Heart left ventricle (tissue), 16 donors: ENCODE results near the gene INSM1. TPM values are rescaled to one million over a fixed set of nuclear protein-coding genes. Genes with fewer than 3 reads are reported as not detected.

Experiments
- ATAC-seq, 4 donors: fragments of 200-7000 bp; cut with Tn5 transposase; one replicate each; pipeline ENCODE4 v1.9.1; 2020 to 2022; ENCODE audit warnings: moderate library complexity in 4 of 4, mild to moderate bottlenecking in 3 of 4, moderate number of reproducible peaks in 1 of 4
- DNase-seq, 5 donors: peaks; one replicate each; pipeline ENCODE4 v3.0.0-alpha.2; 2020
- H3K27ac ChIP-seq, 12 donors: fragments of 200-600 bp; sonication (generic) in 4 of 12; one replicate each; pipeline versions ENCODE4 v1.5.0 to v1.8.0; 2016 to 2022; ENCODE audit warnings: mild to moderate bottlenecking in 2 of 12
- H3K27me3 ChIP-seq, 9 donors: fragments of 200-600 bp; sonication (generic) in 2 of 9; one replicate each; pipeline versions ENCODE4 v1.5.1 to v1.8.0; 2016 to 2022; ENCODE audit warnings: mild to moderate bottlenecking in 3 of 9
- H3K36me3 ChIP-seq, 9 donors: fragments of 200-600 bp; sonication (generic) in 2 of 9; one replicate each; pipeline versions ENCODE4 v1.5.0 to v1.8.0; 2018 to 2022; ENCODE audit warnings: mild to moderate bottlenecking in 2 of 9
- H3K4me1 ChIP-seq, 12 donors: fragments of 200-600 bp; sonication (generic) in 4 of 12; one replicate each; pipeline versions ENCODE4 v1.5.0 to v1.8.0; 2016 to 2022; ENCODE audit warnings: mild to moderate bottlenecking in 3 of 12
- H3K4me3 ChIP-seq, 12 donors: fragments of 200-600 bp; sonication (generic) in 4 of 12; one replicate each; pipeline versions ENCODE4 v1.5.0 to v1.8.0; 2017 to 2022; ENCODE audit warnings: mild to moderate bottlenecking in 9 of 12, moderate library complexity in 4 of 12
- H3K9me3 ChIP-seq, 12 donors: fragments of 200-600 bp; sonication (generic) in 4 of 12; one replicate each; pipeline versions ENCODE4 v1.5.0 to v1.8.0; 2016 to 2022; ENCODE audit warnings: mild to moderate bottlenecking in 1 of 12
- POLR2A ChIP-seq, 2 donors: fragments of 450-650 bp; IDR thresholded peaks; one replicate each; pipeline ENCODE4 v1.6.1; 2017; ENCODE audit warnings: antibody characterized with exemption in 2 of 2, mild to moderate bottlenecking in 2 of 2, moderate library complexity in 2 of 2
- WGBS, 4 donors: extraction: QIAGEN DNeasy Blood & Tissue Kit in 2 of 4; methylation state at CpG; one replicate each; pipeline versions ENCODE4 v1.1.5 to v1.1.7; 2013 to 2018; 5-methylcytosine and 5-hydroxymethylcytosine counted together
- intact Hi-C, 10 donors: fragments of 100-400 bp; cut with DNase I; formaldehyde crosslinking; loops; one replicate each; pipeline versions ENCODE4 v1.11.1 to v1.14.2; 2022
- polyA plus RNA-seq, 2 donors: library from polyadenylated mRNA; stranded (reverse); fragments of 200-250 nt; gene quantifications; one replicate each; pipeline ENCODE4 v1.2.3, GENCODE V29; 2013
- total RNA-seq, 9 donors: library from RNA; depleted of rRNA in 2 of 9; stranded (reverse); fragments of >200 nt in 2 of 9; fragmentation: NEBNext Ultra II Directional in 3 of 9; extraction: Animal tissue kit (Norgen Biotek cat#: 25700) in 3 of 9; gene quantifications; one replicate each; pipeline versions ENCODE4 v1.1.0 to v1.2.4, GENCODE V29; 2016 to 2023
- TF ChIP-seq, protein P1 (sequence below), 12 donors: fragments of 200-600 bp; sonication (generic) in 4 of 12; IDR thresholded peaks; one replicate each; pipeline versions ENCODE4 v1.5.0 to v1.8.0; 2018 to 2022; ENCODE audit warnings: antibody characterized with exemption in 12 of 12, mild to moderate bottlenecking in 5 of 12
- donor health status: ischemic (EF 13 %, LVEDD 7.1; RV severe dilation, severe dysfunction).
- donor health status: healthy with polysubstance abuse.
- donor health status: DM: no; HTN: yes; CAD: no.
- donor health status: DM: no; HTN: no; CAD: no.
- donor health status: ischemic (EF 25% LVEDD 6.9; RV normal size, moderate dysfunction).
- donor health status: ischemic (EF 25% LVEDD 5.7; RV mildly dilated, moderate dysfunction).
- donor health status: healthy.
- donor health status: DM: yes; HTN: yes; CAD: no.
- donor health status: ischemic (EF 35%, LVEDD 5.7; RV mildly dilated, moderate dysfunction).
- donor health status: nonischemic (EF 11% LVEDD 7.7; RV severe dilation, severe dysfunction).
- donor health status: DM: yes; HTN: yes; CAD: no.
- donor health status: PGD.
- donor health status: ischemic (EF 29% LVEDD 5.4; RV normal size, mild dysfunction).
- donor health status: nonischemic (EF 23%, LVEDD 6.1; RV moderate dilation, normal function).

INSM1 gene
- total and polyA plus RNA-seq, 11 donors = 0.08 TPM; not detected in 10

DNA sequence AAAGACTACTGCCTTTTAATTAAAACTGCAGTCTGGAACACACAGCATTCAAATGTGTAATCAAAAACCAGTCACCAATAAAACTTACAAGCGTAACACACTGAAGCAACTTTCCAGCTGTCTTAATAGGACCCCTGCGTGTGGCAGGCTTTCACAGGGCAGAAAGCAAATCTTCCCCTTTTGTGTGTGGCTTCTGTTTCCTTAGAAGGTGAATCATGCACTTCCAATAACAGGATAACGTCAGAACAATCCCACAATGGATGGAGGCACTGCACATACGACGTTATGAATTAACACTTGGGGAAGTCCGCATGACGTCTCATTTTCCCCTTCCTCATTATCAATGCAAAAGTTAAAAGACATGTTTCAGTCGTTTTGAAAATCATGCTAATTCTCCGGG is 44.8 kb downstream of the INSM1 start:
- H3K9me3 ChIP-seq = no peaks in the 10 kb centered on the region
- DNase-seq (no peak), ATAC-seq (no peak)
- no peak overlapping the region for H3K4me3 ChIP-seq
- no peaks in the 10 kb centered on the region for H3K27me3 ChIP-seq
- 72 to 81% (median 74%) methylated on average over 9 of the region's 9 CpGs for WGBS, 4 donors
- H3K36me3 ChIP-seq = peaks cover 0 to 2% (median 0%) of the 10 kb centered on the region in 9 donors
- no peak for TF ChIP-seq POLR2A (IDR thresholded peaks at IDR 0.05)
- TF ChIP-seq, protein P1, sequence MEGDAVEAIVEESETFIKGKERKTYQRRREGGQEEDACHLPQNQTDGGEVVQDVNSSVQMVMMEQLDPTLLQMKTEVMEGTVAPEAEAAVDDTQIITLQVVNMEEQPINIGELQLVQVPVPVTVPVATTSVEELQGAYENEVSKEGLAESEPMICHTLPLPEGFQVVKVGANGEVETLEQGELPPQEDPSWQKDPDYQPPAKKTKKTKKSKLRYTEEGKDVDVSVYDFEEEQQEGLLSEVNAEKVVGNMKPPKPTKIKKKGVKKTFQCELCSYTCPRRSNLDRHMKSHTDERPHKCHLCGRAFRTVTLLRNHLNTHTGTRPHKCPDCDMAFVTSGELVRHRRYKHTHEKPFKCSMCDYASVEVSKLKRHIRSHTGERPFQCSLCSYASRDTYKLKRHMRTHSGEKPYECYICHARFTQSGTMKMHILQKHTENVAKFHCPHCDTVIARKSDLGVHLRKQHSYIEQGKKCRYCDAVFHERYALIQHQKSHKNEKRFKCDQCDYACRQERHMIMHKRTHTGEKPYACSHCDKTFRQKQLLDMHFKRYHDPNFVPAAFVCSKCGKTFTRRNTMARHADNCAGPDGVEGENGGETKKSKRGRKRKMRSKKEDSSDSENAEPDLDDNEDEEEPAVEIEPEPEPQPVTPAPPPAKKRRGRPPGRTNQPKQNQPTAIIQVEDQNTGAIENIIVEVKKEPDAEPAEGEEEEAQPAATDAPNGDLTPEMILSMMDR (IDR thresholded peaks at IDR 0.05) = no peak
- H3K27ac ChIP-seq = no peak overlapping the region
- peaks cover 0 to 23% (median 7%) of the 10 kb centered on the region in 12 donors for H3K4me1 ChIP-seq
- intact Hi-C loops = loop anchor here in 1 of 10 donors (10.0 kb wide), 1 partner anchor 68 kb away; no protein-coding TSS in a partner anchor

DNA sequence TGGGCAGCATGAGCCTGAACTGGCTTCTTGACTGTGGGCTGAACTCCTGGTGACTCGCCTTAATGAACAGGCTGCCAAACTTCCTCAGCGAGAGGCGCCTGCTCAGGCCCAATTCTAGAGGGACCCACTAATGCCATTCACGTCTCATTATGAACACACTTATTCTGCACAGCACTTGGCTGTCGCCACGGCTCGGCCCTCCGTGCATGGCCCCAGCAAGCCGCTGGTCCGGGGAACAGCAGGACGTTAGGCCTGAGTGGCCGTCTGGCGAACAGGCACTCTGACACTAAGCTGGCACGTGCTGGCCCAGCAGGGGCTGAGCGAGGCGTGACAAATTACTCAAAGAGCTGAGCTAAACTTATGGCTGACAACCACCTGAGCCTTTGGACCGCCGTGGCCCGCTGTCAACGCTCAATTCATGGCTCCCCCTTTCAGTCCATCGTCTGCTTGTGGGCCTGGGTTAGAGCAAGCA is 45.9 kb downstream of the INSM1 start:
- Histone ChIP-seq H3K27ac (no peak overlapping the region), H3K27me3 (no peaks in the 10 kb centered on the region), H3K4me3 (no peak overlapping the region), H3K9me3 (no peaks in the 10 kb centered on the region), H3K36me3 (peaks cover 0 to 9% (median 0%) of the 10 kb centered on the region in 9 donors), H3K4me1 (peaks cover 0 to 15% (median 3%) of the 10 kb centered on the region in 12 donors)
- intact Hi-C loops = loop anchor here in 1 of 10 donors (10.0 kb wide), 1 partner anchor 69 kb away; no protein-coding TSS in a partner anchor
- TF ChIP-seq, protein P1 (IDR thresholded peaks at IDR 0.05) = no peak
- TF ChIP-seq POLR2A (IDR thresholded peaks at IDR 0.05) = no peak
- ATAC-seq = no peak
- no peak for DNase-seq
- 86 to 90% (median 89%) methylated on average over 18 to 21 of the region's 21 CpGs for WGBS, 4 donors

- H3K27me3 ChIP-seq = no peaks in the 10 kb centered on the region
- no peak overlapping the region for H3K4me3 ChIP-seq
- no peak for ATAC-seq
- WGBS, 4 donors = 86 to 91% (median 88%) methylated on average over 5 of the region's 5 CpGs
- peaks cover 0 to 9% (median 0%) of the 10 kb centered on the region in 9 donors for H3K36me3 ChIP-seq
- H3K9me3 ChIP-seq = no peaks in the 10 kb centered on the region
- H3K27ac ChIP-seq = no peak overlapping the region
- intact Hi-C loops = loop anchor here in 1 of 10 donors (10.0 kb wide), 1 partner anchor 70 kb away; no protein-coding TSS in a partner anchor
- peaks cover 0 to 13% (median 2%) of the 10 kb centered on the region in 12 donors for H3K4me1 ChIP-seq
- no peak for DNase-seq
- TF ChIP-seq POLR2A (IDR thresholded peaks at IDR 0.05) = no peak
- TF ChIP-seq, protein P1 (IDR thresholded peaks at IDR 0.05) = no peak
These were observed 46.8 kb downstream of the INSM1 start for GRCh38 chr20:20414640-20415220.

- Histone ChIP-seq H3K4me3 (no peak overlapping the region), H3K36me3 (peaks cover 0 to 9% (median 0%) of the 10 kb centered on the region in 9 donors), H3K4me1 (peaks cover 0 to 11% (median 1%) of the 10 kb centered on the region in 12 donors), H3K27me3 (no peaks in the 10 kb centered on the region), H3K27ac (no peak overlapping the region), H3K9me3 (no peaks in the 10 kb centered on the region)
- DNase-seq = no peak
- ATAC-seq = no peak
- intact Hi-C loops = loop anchor here in 1 of 10 donors (10.0 kb wide), 1 partner anchor 71 kb away; no protein-coding TSS in a partner anchor
- 91 to 100% (median 96%) methylated on average over 1 of the region's 1 CpG for WGBS, 4 donors
- TF ChIP-seq, protein P1 (IDR thresholded peaks at IDR 0.05) = no peak
- TF ChIP-seq POLR2A (IDR thresholded peaks at IDR 0.05) = no peak
These were observed 47.4 kb downstream of the INSM1 start for GRCh38 chr20:20415321-20415720.
